RKO (cell line): ENCODE results near the gene COLEC11.

Source experiments
- DNase-seq: peaks from one replicate; pipeline ENCODE4 v3.0.0-alpha.2; 2016; ENCODE audit warnings: low spot score

The COLEC11 gene

DNA sequence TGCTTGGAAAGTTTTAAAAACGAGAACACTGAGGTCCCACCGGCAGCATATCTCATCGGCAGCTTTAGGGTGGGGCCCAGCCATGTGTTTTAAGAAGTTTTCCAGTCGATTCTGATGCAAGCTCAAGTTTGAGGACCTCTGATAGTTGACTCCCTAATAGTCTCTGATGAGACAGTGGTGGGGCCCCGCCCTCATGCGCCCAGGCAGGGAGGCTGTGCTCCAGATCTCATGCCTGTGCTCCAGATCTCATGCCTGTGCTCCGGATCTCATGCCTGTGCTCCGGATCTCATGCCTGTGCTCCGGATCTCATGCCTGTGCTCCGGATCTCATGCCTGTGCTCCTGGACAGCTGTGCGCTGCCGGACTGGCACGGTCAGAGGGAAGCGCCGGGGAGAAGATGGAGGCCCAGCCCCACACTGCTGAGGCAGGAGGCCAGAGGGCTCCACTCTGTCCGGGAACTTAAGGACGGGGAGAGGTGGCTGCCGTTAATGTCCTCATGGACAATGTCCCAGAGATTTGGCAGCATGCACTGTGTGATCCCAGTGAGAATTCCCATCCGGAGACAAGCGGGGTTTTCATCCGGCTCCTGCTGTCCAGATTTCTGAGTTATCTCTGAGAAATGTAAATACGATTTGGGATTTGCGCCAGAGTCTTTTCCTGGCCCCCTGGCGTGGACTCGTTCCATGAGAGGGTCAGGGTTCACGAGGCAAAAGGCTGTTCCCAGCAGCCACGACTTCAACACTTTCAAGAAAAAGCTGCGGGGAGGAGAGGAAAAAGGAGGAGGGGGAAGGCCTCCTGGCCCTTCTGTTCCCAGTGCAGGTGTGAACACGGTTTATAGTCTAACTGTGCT, 9.4 kb upstream of the COLEC11 start:
- no peak for DNase-seq

- no peak for DNase-seq
Observed at GRCh38 chr2:3586220-3586619, 8.7 kb upstream of the COLEC11 start.

DNA sequence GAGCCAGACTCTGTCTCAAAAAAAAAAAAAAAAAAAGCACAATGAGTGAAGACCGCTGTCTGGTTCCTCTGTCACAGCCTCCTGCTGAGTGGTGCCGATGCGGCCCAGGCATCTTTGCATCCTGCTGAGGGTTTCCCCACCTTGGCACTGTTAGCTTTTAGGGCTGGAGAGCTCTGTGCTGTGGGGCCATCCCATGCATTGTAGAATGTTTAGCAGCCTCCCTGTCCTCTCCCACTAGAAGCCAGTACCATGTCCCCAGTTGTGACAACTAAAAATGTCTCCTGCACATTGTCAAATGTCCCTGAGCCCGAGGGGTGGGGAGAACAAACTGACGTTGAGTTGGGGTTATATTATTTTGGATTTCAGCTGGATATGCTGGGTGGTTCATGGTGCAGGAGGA, 7.9 kb upstream of the COLEC11 start:
- no peak for DNase-seq

DNA sequence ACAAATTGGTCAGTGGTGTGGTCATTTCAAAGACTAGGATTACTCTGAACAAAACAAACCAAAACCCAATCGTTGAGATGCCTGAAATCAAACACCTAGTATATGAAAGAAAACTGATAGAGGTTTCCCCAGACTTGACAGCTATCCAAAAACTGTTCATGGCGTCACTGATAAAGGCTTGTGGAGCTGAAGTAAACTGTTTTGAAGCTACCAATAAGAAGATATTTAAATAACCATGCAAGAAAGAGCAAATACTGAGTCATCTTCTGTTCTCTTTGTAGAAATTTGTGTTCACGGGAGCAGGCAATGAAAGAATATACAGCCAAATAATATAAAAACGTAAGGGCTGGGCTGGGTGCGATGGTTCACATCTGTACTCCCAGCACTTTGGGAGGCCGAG, 7.5 kb upstream of the COLEC11 start:
- no peak for DNase-seq

- DNase-seq: no peak
Observed at GRCh38 chr2:3588084-3588483, 6.8 kb upstream of the COLEC11 start.

GRCh38 chr2:3589086-3589485, 5.8 kb upstream of the COLEC11 start:
- DNase-seq: no peak

- DNase-seq: no peak
Observed at GRCh38 chr2:3595404-3595803, 492 bp downstream of the COLEC11 start.

- DNase-seq: no peak
Observed at GRCh38 chr2:3595985-3596384, 1.1 kb downstream of the COLEC11 start.

DNA sequence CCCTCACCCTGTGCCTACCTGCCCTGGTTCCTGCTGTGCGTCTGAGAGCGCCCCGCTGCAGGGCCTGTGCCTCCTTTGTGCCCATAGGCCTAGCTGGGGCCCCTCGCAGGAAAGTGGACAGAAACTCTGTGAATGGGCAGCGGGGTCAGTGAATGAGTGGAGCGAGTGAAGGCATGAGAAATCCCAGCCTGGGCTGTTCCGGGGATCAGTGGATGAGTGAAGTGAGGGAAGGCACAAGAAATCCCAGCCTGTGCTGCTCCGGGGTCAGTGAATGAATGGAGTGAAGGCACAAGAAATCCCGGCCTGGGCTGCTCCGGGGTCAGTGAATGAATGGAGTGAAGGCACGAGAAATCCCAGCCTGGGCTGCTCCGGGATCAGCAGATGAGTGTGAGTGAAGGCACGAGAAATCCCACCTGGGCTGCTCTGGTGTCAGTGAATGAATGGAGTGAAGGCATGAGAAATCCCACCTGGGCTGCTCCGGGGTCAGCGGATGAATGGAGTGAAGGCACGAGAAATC, 2.0 kb downstream of the COLEC11 start:
- DNase-seq: no peak

DNA sequence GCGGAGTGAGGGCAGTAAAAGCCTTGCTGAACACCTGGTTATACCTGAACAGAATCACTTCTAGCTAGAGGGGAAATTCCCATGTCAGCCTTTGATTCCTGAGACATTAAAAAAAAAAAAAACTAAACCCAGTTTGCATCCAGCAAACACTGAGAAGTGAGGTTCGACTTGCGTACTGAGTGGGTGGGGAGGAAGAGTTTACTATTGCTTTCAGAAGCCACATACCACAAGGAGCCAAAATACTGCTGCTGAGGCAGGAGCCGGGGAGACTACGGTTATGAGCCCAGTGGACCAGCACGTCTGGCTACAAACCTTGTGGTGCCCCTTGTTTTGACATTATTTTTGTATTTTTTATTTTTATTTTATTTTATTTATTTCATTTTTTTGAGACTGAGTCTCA, 2.7 kb downstream of the COLEC11 start:
- no peak for DNase-seq

DNA sequence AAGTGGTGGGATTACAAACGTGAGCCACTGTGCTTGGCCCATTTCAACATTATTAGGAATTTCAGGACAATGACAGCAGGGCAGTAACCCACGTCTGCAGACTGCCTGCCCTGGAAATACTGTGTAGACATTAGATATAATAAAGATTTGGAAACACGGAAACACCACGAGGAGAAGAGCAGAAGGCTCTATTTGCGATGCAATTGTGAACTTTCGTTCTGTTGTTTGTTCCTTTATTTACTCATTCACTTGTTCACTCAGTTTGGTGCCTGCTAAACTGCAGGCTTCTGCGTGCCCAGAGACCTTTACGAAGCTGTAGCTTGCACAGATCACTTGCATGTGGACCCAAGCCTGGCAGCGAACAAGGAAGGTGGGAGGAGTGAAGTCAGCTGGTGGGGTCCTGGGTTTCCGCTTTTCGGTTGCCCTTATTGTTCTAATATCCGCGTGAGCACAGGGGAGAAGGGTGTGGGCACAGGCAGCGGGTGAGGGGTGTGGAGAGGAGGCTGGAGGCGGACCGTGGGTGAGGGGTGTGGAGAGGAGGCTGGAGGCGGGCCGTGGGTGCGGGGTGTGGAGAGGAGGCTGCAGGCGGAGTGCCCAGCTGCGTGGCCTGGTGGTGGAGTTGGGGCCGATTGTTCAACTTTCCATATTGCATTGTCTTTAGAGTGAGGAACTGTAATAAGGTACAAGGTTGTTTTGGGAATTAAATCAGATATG, 3.4 kb downstream of the COLEC11 start:
- no peak for DNase-seq

- no peak for DNase-seq
Observed at GRCh38 chr2:3598912-3599854, 4.3 kb downstream of the COLEC11 start.

DNA sequence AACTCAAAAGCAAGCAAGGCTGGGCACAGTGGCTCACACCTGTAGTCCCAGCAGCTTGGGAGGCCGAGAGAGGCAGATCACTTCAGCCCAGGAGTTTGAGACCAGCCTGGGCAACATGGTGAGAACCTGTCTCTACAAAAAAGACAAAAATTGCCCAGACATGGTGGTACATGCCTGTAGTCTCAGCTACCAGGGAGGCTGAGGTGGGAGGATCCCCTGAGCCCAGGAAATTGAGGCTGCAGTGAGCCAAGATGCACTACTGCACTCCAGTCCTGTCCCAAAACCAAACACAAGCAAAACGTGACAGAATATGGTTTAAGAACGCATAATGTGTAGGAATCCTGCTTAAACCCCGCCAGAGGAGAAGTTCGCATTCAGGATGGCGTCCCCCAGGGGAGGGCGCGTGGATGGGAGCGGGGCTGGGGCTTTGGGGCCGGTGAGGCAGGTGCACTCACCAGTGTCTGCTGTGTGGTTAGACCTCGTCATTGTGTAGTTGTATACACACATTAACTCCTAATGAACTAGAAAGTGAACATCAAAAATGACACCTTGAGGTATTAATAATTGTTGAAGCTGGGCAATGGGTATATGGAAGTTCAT, 5.4 kb downstream of the COLEC11 start:
- no peak for DNase-seq

DNA sequence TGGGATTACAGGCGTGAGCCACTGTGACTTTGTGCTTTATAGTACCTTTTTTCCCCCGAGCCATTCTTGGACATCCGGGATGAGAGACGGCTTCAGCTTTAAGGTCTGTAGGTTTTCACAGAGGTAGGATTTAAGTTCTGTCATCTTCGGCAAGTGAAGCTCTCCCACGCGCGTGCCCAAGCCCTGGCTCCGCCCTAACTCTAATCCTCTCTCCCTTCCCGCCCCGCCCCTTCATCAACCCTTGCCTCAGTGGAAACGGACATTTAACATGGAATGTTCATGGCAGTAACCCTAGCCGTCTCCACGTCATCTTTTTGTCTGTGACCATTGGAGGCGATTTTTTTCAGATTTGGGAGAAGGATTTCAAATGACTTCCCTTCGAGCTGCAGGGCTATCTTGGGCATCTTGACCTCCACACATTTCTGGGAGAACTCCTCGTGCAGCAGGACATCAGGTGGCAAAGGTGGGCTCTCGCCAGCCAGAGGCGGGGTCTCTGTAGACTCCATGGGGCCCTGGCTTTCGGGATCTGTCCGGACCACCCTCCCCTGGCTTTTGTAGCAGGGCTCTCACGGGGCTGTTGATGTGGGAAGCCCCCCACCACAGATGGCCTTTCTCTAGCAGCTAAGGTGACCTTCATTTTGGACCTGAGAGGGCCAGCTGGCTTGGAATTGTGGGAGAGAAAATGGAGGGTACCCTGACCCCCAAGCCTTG, 6.8 kb downstream of the COLEC11 start:
- DNase-seq: no peak

DNA sequence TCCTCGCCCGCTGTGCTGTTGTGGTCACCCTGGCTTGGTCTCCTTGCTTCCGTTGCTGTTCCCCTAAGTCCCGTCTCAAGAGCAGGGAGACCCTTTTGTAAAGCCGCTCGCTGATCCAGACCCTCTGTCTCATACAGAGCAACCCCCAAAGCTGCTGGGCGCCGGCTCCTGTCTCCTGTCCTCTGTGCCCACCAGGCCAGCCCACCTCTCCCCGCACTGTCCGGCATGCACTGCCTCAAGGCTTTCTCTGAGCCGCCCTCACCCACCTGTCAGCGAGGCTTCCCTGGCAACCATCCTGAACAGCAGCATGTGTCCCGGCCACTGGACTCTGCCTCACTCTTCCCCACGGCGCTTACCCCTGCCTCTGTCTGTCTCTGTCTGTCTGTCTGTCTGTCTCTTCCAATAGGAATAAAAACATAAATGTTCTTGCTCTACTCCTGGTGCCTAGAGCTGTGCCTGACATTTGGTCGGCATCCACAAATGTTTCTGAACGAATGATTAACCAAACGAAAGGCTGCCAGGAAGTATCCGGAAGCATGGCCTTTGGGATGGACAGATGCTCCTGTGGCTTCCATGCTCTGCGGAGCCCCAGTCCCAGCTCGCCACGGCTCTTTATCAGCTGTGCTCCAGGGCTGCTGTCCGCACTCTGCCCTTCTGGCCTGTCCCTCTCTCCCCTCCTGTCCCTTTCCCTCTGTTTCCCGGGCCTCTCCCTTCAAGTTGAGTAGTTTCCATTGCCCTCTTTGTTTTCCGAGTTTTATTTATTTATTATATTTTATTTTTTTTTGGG, 7.8 kb downstream of the COLEC11 start:
- no peak for DNase-seq

DNA sequence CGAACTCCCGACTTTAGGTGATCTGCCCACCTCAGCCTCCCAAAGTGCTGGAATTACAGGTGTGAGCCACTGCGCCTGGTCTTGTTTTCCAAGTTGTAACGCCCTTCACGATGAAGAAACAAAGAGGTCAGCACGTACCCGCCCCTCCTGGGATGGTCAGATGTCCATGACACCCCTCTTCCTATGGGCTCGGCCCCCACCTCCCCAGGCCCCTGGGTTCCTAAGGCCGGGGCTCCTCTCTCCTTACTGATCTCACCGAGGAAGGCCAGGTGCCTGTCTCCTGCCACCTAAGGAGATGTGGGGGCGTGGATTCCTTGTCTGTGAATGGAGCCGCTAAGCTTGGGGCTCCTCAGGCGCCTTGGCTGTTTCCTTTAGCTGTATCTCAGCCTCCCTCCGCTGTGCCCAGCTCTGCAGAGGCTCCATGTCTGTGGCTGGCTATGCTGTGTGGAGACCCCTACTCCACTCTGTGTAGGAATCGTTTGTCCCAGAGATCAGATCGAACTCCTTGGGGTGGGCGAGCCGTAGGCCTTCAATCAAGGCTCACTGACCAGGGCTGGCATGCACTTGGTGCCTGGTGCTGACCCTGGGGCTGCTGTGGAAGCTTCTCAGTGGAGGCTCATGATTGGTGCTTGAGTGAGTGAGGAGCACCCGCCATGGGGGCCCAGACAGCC, 8.8 kb downstream of the COLEC11 start:
- no peak for DNase-seq

GRCh38 chr2:3604207-3604877, 9.4 kb downstream of the COLEC11 start:
- no peak for DNase-seq

GRCh38 chr2:3604991-3605961, 10.4 kb downstream of the COLEC11 start:
- DNase-seq: peak; percentile 28
